Adrenal gland (tissue), 12 donors: ENCODE data around the gene FAM20C. TPM values are rescaled to one million over a fixed set of nuclear protein-coding genes. Genes with fewer than 3 reads are reported as not detected.

Experiments used
- DNase-seq, 7 donors: peaks; one replicate each; pipeline ENCODE4 v3.0.0-alpha.2; 2019 to 2020
- H3K27ac ChIP-seq, 5 donors: fragments of 200-600 bp; sonication (generic) in 4 of 5; 1 replicate in 3 of 5; 2 replicates in 2 of 5; pipeline versions ENCODE4 v1.5.1 to v1.8.0; 2016 to 2020; ENCODE audit warnings: mild to moderate bottlenecking in 1 of 5
- H3K27me3 ChIP-seq: fragments of 200-600 bp; 2 replicates; pipeline ENCODE4 v1.8.0; 2021
- H3K36me3 ChIP-seq, 2 donors: fragments of 200-600 bp; replicated peaks in 1 of 2; 1 replicate in 1 of 2; 2 replicates in 1 of 2; pipeline versions ENCODE4 v1.5.1 to v1.8.0; 2018 to 2022
- H3K4me1 ChIP-seq, 2 donors: fragments of 200-600 bp; replicated peaks in 1 of 2; 1 replicate in 1 of 2; 2 replicates in 1 of 2; pipeline versions ENCODE4 v1.5.1 to v1.8.0; 2018 to 2021
- H3K4me3 ChIP-seq, 4 donors: fragments of 200-600 bp; sonication (generic) in 3 of 4; one replicate each; pipeline ENCODE4 v1.5.1; 2016 to 2018
- H3K9me3 ChIP-seq, 3 donors: fragments of 200-600 bp; sonication (generic) in 1 of 3; replicated peaks in 1 of 3; 1 replicate in 2 of 3; 2 replicates in 1 of 3; pipeline versions ENCODE4 v1.5.1 to v1.8.0; 2016 to 2021
- CTCF ChIP-seq, 6 experiments: fragments of 450-650 bp in 4 of 6; fragments of 200-600 bp in 2 of 6; sonication (generic) in 1 of 6; IDR thresholded peaks; 1 replicate in 5 of 6; 2 replicates in 1 of 6; pipeline versions ENCODE4 v1.5.1 to v1.8.0; 2016 to 2021; ENCODE audit warnings: antibody characterized with exemption in 6 of 6, mild to moderate bottlenecking in 2 of 6, moderate library complexity in 1 of 6
- POLR2A ChIP-seq, 2 donors: fragments of 450-650 bp; IDR thresholded peaks; one replicate each; pipeline ENCODE4 v1.6.1; 2017; ENCODE audit warnings: antibody characterized with exemption in 2 of 2, mild to moderate bottlenecking in 2 of 2, moderate library complexity in 1 of 2
- WGBS, 4 donors: extraction: QIAGEN DNeasy Blood & Tissue Kit in 2 of 4; methylation state at CpG; one replicate each; pipeline versions ENCODE4 v1.1.5 to v1.1.7; 2013 to 2017; 5-methylcytosine and 5-hydroxymethylcytosine counted together
- intact Hi-C, 2 donors: fragments of 100-400 bp; cut with DNase I; formaldehyde crosslinking; loops; one replicate each; pipeline versions ENCODE4 v1.14.1 to v1.15.0; 2022 to 2023
- polyA plus RNA-seq, 3 donors: library from polyadenylated mRNA; stranded (reverse); fragments of 200-250 nt in 2 of 3; fragments of 350-450 nt in 1 of 3; fragmentation: Illumina TruSeq in 1 of 3; extraction: RNeasy Lipid Tissue Mini Kit (QIAGEN cat#74804) in 1 of 3; gene quantifications; one replicate each; pipeline ENCODE4 v1.2.3, GENCODE V29; 2013 to 2014
- total RNA-seq, 9 donors: library from RNA; depleted of rRNA in 4 of 9; stranded (reverse); fragments of >200 nt in 4 of 9; fragments of 120-200 nt in 1 of 9; fragmentation: NEBNext Ultra II Directional in 1 of 9; extraction: Animal tissue kit (Norgen Biotek cat#: 25700) in 1 of 9; gene quantifications; one replicate each; pipeline versions ENCODE4 v1.1.0 to v1.2.4, GENCODE V29; 2013 to 2023
- donor health status: healthy with polysubstance abuse.
- donor health status: Bipolar disorder and iron deficiency.
- donor health status: DM: yes; HTN: yes; CAD: no.
- donor health status: DM: no; HTN: no; CAD: no.
- donor health status: DM: no; HTN: no; CAD: no.
- donor health status: DM: yes; HTN: yes; CAD: no.

Gene FAM20C
- total and polyA plus RNA-seq, 12 donors, result 2.8 to 57.9 (median 36.0) TPM

DNA sequence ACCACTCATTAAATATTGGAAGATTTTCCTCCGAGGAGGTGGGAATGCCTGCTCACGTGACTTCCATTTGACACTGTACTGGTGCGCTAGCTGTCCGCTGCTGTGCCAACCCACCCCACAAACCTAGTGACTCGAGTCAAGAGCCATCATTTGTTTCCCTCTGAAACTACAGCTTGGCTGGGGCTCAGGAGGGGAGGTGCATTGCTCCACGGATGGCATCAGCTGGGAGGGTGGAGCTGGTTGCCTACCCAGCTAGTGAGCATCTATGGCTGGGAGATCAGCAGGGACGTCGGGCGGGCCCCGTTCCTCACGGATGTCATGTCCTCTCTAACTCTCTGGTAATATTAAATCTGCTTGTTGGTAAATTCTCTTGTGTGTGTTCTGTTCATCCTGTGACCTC lies 88.1 kb downstream of the FAM20C start:
- Histone ChIP-seq H3K4me1 (no peaks in the 10 kb centered on the region), H3K27me3 (no peaks in the 10 kb centered on the region), H3K4me3 (no peak overlapping the region), H3K27ac (no peak overlapping the region), H3K36me3 (no peaks in the 10 kb centered on the region), H3K9me3 (no peaks in the 10 kb centered on the region)
- no peak for DNase-seq
- 77 to 90% (median 83%) methylated on average over 2 to 11 of the region's 11 CpGs for WGBS, 4 donors
- intact Hi-C loops, result no loop called here
- TF ChIP-seq CTCF (IDR thresholded peaks at IDR 0.05), result no peak
- TF ChIP-seq POLR2A (IDR thresholded peaks at IDR 0.05), result no peak

- Histone ChIP-seq H3K4me1 (no peaks in the 10 kb centered on the region), H3K9me3 (no peaks in the 10 kb centered on the region), H3K4me3 (no peak overlapping the region), H3K27me3 (no peaks in the 10 kb centered on the region), H3K27ac (no peak overlapping the region), H3K36me3 (no peaks in the 10 kb centered on the region)
- WGBS, 4 donors, result 87 to 93% (median 91%) methylated on average over 8 of the region's 8 CpGs
- intact Hi-C loops, result no loop called here
- no peak for DNase-seq
- TF ChIP-seq POLR2A (IDR thresholded peaks at IDR 0.05) (no peak), CTCF (IDR thresholded peaks at IDR 0.05) (no peak)
Observed at GRCh38 chr7:281637-282036, 89.3 kb downstream of the FAM20C start.

- no peak overlapping the region for H3K4me3 ChIP-seq
- no peaks in the 10 kb centered on the region for H3K27me3 ChIP-seq
- 92 to 93% (median 93%) methylated on average over 25 of the region's 25 CpGs for WGBS, 4 donors
- no peak for DNase-seq
- no peak for TF ChIP-seq POLR2A (IDR thresholded peaks at IDR 0.05)
- H3K27ac ChIP-seq, result no peak overlapping the region
- no peaks in the 10 kb centered on the region for H3K36me3 ChIP-seq
- intact Hi-C loops, result no loop called here
- H3K4me1 ChIP-seq, result no peaks in the 10 kb centered on the region
- H3K9me3 ChIP-seq, result no peaks in the 10 kb centered on the region
Observed at GRCh38 chr7:282621-283020, 90.2 kb downstream of the FAM20C start.

GRCh38 chr7:284762-285722 lies 92.7 kb downstream of the FAM20C start:
- no peak overlapping the region for H3K27ac ChIP-seq
- 71 to 84% (median 77%) methylated on average over 29 to 37 of the region's 37 CpGs for WGBS, 4 donors
- no peaks in the 10 kb centered on the region for H3K9me3 ChIP-seq
- DNase-seq, result no peak
- no peak overlapping the region for H3K4me3 ChIP-seq
- intact Hi-C loops, result no loop called here
- no peaks in the 10 kb centered on the region for H3K36me3 ChIP-seq
- H3K4me1 ChIP-seq, result no peaks in the 10 kb centered on the region
- TF ChIP-seq CTCF (IDR thresholded peaks at IDR 0.05), result no peak
- no peak for TF ChIP-seq POLR2A (IDR thresholded peaks at IDR 0.05)
- peaks cover 13% of the 10 kb centered on the region for H3K27me3 ChIP-seq
